Activated CD4-positive, alpha-beta memory T cell treated with anti-CD3 and anti-CD28 coated beads for 36 hours (primary cell): ENCODE results near the gene SSU72. TPM values are rescaled to one million over a fixed set of nuclear protein-coding genes. Genes with fewer than 3 reads are reported as not detected.
"Not testable (repeated sequence)": the region's sequence is repeated elsewhere in the genome, so short reads cannot be mapped to it uniquely, and the experiment has no call there.

Experiments used
- CTCF ChIA-PET: fragments of 350-600 bp; sonication (Branson Sonifier 250); formaldehyde crosslinking; loops from one replicate; lab custom pipeline; 2021; ENCODE audit warnings: antibody characterized with exemption, inconsistent platforms; lab: Charles Lee
- POLR2A ChIA-PET: fragments of 350-600 bp; sonication (Branson Sonifier 250); formaldehyde crosslinking; loops from one replicate; lab custom pipeline; 2021; ENCODE audit warnings: antibody characterized with exemption; lab: Charles Lee
- DNase-seq: peaks from one replicate; pipeline ENCODE4 v3.0.0-alpha.2; 2020
- H3K27ac Mint-ChIP-seq: one replicate; pipeline ENCODE4 v1.8.0; 2021; ENCODE audit warnings: mixed read lengths
- H3K27me3 Mint-ChIP-seq: one replicate; pipeline ENCODE4 v1.8.0; 2021; ENCODE audit warnings: mixed read lengths
- H3K36me3 Mint-ChIP-seq: one replicate; pipeline ENCODE4 v1.8.0; 2021; ENCODE audit warnings: mixed read lengths
- H3K4me1 Mint-ChIP-seq: one replicate; pipeline ENCODE4 v1.8.0; 2021; ENCODE audit warnings: low read depth, mixed read lengths
- H3K4me3 Mint-ChIP-seq: one replicate; pipeline ENCODE4 v1.8.0; 2021; ENCODE audit warnings: mild to moderate bottlenecking, mixed read lengths
- H3K9me3 Mint-ChIP-seq: one replicate; pipeline ENCODE4 v1.8.0; 2021; ENCODE audit warnings: mixed read lengths
- intact Hi-C: fragments of 100-400 bp; cut with micrococcal nuclease; formaldehyde crosslinking; loops from one replicate; pipeline ENCODE4 v1.15.1; 2023
- total RNA-seq, 2 experiments: library from RNA; stranded (reverse); gene quantifications; one replicate each; pipeline ENCODE4 v1.2.3, GENCODE V29; 2021

SSU72 gene
- total RNA-seq, 2 experiments from 2014 or later = 106 to 107 TPM

DNA sequence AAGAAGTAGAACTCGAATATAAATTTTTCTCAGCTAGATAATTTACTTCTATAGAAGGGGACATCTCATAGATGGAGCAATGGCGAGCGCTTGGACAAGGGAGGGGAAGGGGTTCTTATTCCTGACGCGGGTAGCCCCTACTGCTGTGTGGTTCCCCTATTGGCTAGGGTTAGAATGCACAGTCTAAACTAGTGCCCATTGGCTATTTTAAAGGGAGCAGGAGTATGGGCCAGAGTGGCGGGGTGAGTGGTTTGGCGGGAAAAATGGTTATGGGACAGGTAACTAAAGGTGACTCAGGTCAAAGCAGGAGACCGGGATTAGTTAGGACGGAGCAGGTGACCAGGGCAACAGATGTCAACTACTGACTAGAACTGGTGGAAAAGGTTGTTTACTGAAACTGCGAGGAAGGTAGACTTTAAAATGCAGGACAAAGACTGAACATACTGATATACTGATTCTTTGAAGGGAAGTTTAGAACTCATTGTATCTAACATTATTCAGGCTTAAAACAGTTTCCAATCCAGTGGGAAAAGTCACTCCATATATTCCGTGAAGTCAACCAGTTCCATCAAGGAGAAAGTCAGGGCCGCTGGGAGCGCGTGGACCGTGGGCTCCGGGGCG is 63.6 kb downstream of the SSU72 start:
- CTCF ChIA-PET = interaction anchor here (0.7 kb wide), 1 partner anchor 103 kb away, joined by 3 read pairs; no protein-coding TSS in a partner anchor
- Mint-ChIP-seq H3K27me3 (no peaks in the 10 kb centered on the region), H3K9me3 (no peaks in the 10 kb centered on the region), H3K4me3 (peak overlapping the region; percentile 84), H3K36me3 (peaks cover 3% of the 10 kb centered on the region), H3K27ac (peak overlapping the region; percentile 86), H3K4me1 (peaks cover 13% of the 10 kb centered on the region)
- peak; percentile 44 for DNase-seq
- POLR2A ChIA-PET = interaction anchor here (0.8 to 1.0 kb wide), 2 partner anchors 104 to 112 kb away, joined by 3 to 4 read pairs; partner anchors contain the start of genes CCNL2 and MIB2
- intact Hi-C loops = loop anchor here (2.0 kb wide), 1 partner anchor 40 kb away; the partner anchor contains the start of gene ATAD3B

DNA sequence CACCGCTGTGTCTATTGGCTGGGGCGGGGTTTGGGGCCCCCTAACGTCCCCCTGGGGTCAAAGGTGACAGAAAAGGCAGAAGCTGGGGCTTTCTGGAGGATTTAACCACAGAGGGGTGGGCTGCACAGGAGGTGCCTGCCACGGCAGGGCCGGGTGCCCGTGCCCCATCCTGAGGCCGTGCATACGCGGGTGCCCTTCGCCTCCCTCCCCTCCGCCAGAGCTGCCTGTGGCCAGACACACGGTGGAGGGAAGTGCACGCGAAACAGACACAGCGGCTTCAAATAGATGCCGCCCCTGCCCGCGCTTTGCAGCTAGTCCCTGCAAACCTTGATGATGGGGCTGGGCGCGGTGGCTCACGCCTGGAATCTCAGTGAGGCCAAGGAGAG is 65.2 kb downstream of the SSU72 start:
- intact Hi-C loops = loop anchor here (10.0 kb wide), 1 partner anchor 105 kb away; the partner anchor contains the start of gene MRPL20
- H3K4me3 Mint-ChIP-seq = not testable (repeated sequence)

DNA sequence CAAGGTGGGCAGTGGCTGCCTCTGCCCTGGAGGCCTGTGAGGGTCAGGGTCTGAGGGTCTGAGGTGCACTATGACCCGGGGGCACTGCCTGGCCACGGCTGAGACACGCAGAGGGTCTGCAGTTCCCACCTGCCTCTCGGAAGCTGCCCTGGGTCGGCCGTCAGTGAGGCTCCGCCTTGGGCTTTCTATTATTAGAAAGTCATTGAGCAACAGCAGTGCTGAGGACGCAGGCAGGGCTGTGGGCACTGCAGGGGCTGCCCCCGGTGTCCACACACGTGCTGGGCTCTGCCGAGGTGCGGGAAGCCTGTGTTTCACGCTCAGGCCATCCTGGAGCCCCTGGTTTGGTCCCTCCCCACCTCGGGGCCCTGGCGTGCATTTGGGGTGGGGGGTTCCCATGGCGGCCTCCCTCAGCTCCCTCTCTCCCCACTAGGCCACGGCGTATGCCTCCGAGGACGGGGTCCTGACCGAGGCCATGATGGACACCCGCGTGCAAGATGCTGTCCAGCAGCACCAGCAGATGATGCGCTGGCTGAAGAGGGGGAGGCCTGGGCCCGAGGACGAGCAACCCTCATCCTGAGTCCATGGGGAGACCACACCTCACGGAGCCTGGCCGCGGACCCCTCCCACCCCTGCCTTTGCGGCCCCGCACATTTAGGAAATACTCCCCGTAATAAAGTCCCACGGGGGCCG is 65.7 kb downstream of the SSU72 start:
- H3K4me3 Mint-ChIP-seq, DNase-seq, POLR2A ChIA-PET, H3K9me3 Mint-ChIP-seq, CTCF ChIA-PET, H3K27ac Mint-ChIP-seq, H3K27me3 Mint-ChIP-seq, H3K36me3 Mint-ChIP-seq: not testable (repeated sequence)
- intact Hi-C loops = loop anchor here (10.0 kb wide), 1 partner anchor 104 kb away; the partner anchor contains the start of gene MRPL20
- H3K4me1 Mint-ChIP-seq = peaks cover 21% of the 10 kb centered on the region

More for the DNA sequence above, 65.2 kb downstream of the SSU72 start:
- H3K9me3 Mint-ChIP-seq, DNase-seq, H3K27me3 Mint-ChIP-seq, H3K27ac Mint-ChIP-seq, H3K36me3 Mint-ChIP-seq, POLR2A ChIA-PET, CTCF ChIA-PET: not testable (repeated sequence)
- H3K4me1 Mint-ChIP-seq = peaks cover 21% of the 10 kb centered on the region

DNA sequence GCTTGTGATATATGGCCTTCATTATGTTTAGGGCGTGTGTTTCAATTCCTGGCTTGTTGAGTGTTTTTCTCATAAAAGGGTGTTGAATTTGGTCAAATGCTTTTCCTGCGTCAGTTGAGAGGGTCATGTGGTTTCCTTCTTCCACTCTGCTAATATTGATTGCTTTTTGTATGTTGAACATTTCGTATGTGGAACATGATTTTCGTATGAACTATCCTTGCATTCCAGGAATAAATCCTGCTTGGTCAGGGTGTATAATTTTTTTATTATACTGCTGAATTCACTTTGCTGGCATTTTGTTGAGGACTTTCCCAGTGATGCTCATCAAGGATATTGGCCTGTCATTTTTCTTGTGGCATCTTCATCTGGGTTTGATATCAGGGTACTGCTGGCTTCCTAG is 67.4 kb downstream of the SSU72 start:
- ChIA-PET CTCF (no interaction called here), POLR2A (no interaction called here)
- Mint-ChIP-seq H3K27me3 (no peaks in the 10 kb centered on the region), H3K4me3 (no peak overlapping the region), H3K4me1 (peaks cover 18% of the 10 kb centered on the region), H3K27ac (no peak overlapping the region), H3K9me3 (no peaks in the 10 kb centered on the region), H3K36me3 (no peaks in the 10 kb centered on the region)
- no peak for DNase-seq
- intact Hi-C loops = loop anchor here (10.0 kb wide), 1 partner anchor 103 kb away; the partner anchor contains the start of gene MRPL20

DNA sequence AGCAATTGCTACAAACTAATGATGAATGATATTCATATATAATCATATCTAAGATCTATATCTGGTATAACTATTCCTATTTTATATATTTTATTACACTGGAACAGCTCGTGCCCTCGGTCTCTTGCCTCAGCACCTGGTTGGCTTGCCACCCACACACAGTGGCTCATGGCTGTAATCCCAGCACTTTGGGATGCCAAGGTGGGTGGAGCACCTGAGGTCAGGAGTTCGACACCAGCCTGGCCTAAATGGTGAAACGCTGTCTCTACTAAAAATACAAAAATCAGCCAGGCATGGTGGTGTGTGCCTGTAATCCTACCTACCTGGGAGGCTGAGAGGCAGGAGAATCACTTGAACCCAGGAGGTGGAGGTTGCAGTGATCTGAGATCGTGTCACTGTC is 68.9 kb downstream of the SSU72 start:
- not testable (repeated sequence) for DNase-seq, H3K36me3 Mint-ChIP-seq, H3K27me3 Mint-ChIP-seq, H3K9me3 Mint-ChIP-seq
- Mint-ChIP-seq H3K4me1 (peaks cover 14% of the 10 kb centered on the region), H3K27ac (peak overlapping the region; percentile 91), H3K4me3 (peak overlapping the region; percentile 52)
- POLR2A ChIA-PET = interaction anchor here (1.9 kb wide), 1 partner anchor 98 kb away, joined by 7 read pairs; no protein-coding TSS in a partner anchor
- CTCF ChIA-PET = interaction anchor here (1.9 to 2.1 kb wide), 2 partner anchors 65 to 72 kb away, joined by 5 to 8 read pairs; no protein-coding TSS in a partner anchor
- intact Hi-C loops = loop anchor here (10.0 kb wide), 1 partner anchor 101 kb away; the partner anchor contains the start of gene MRPL20

DNA sequence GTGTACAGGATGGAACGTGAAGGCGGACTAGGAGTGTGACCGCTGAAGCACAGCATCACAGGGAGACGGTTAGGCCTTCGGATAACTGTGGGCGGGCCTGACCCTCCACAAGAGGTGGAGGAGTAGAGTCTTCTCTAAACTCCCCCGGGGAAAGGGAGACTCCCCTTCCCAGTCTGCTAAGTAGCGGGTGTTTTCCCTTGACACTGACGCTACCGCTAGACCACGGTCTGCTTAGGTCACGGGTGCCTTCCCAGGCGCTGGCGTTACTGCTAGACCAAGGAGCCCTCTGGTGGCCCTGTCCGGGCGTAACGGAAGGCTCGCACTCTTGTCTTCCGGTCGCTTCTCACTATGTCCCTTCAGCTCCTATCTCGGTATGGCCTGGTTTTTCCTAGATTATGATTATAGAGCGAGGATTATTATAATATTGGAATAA is 69.3 kb downstream of the SSU72 start:
- peak; percentile 64 for DNase-seq
- H3K36me3 Mint-ChIP-seq, H3K9me3 Mint-ChIP-seq, H3K27me3 Mint-ChIP-seq: not testable (repeated sequence)
- ChIA-PET POLR2A (interaction anchor here (1.9 kb wide), 1 partner anchor 97 kb away, joined by 7 read pairs; no protein-coding TSS in a partner anchor), CTCF (interaction anchor here (1.2 to 2.1 kb wide), 5 partner anchors 64 to 134 kb away, joined by 3 to 13 read pairs (median 8); partner anchors contain the start of gene CCNL2)
- Mint-ChIP-seq H3K27ac (peak overlapping the region; percentile 91), H3K4me1 (peaks cover 12% of the 10 kb centered on the region), H3K4me3 (peak overlapping the region; percentile 69)
- intact Hi-C loops = loop anchor here (10.0 kb wide), 1 partner anchor 101 kb away; the partner anchor contains the start of gene MRPL20

DNA sequence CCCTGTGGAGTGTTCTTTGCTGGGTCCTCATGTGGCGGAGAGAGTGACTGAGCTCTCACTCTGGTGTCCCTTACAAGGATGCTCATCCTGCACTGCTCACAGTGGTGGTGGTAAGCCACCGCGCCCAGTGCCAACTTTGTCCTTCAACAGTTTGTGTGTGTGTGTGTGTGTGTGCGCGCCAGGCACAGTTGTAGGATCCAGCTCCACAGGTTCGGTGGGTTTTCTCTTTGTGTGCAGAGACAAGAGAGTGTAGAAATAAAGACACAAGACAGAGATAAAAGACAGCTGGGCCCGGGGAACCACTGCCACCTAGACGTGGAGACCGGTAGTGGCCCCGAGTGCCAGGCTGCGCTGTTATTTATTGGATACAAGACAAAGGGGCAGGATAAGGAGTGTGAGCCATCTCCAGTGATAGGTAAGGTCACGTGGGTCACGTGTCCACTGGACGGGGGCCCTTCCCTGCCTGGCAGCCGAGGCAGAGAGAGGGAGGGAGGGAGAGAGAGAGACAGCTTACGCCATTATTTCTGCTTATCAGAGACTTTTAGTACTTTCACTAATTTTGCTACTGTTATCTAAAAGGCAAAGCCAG is 69.8 kb downstream of the SSU72 start:
- not testable (repeated sequence) for H3K27me3 Mint-ChIP-seq, H3K9me3 Mint-ChIP-seq, H3K36me3 Mint-ChIP-seq
- POLR2A ChIA-PET = interaction anchor here (1.9 kb wide), 1 partner anchor 97 kb away, joined by 7 read pairs; no protein-coding TSS in a partner anchor
- intact Hi-C loops = loop anchor here (10.0 kb wide), 1 partner anchor 100 kb away; the partner anchor contains the start of gene MRPL20
- peak overlapping the region; percentile 69 for H3K4me3 Mint-ChIP-seq
- H3K27ac Mint-ChIP-seq = peak overlapping the region; percentile 91
- CTCF ChIA-PET = interaction anchor here (0.6 to 2.1 kb wide), 7 partner anchors 17 to 133 kb away, joined by 3 to 13 read pairs (median 5); partner anchors contain the start of gene CCNL2
- DNase-seq = peak; percentile 91
- peaks cover 12% of the 10 kb centered on the region for H3K4me1 Mint-ChIP-seq

DNA sequence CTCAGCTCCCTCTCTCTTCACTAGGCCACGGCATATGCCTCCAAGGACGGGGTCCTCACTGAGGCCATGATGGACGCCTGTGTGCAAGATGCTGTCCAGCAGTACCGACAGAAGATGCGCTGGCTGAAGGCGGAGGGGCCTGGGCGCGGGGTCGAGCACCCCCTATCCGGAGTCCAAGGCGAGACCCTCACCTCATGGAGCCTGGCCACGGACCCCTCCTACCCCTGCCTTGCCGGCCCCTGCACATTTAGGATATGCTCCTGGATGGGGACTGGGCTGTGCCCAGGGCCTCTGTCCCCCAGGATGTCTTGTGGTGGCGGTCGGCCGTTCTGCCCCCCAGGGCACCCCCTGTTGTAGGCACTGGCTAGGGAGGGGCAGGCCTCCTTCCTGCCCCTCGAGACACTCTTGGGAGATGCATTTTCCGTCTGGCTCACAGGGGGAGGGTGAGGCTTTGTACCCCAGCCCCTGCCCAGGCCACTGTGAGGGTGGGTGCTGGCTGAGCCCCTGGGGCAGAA is 79.1 kb downstream of the SSU72 start:
- H3K27me3 Mint-ChIP-seq, intact Hi-C loops: not testable (repeated sequence)

DNA sequence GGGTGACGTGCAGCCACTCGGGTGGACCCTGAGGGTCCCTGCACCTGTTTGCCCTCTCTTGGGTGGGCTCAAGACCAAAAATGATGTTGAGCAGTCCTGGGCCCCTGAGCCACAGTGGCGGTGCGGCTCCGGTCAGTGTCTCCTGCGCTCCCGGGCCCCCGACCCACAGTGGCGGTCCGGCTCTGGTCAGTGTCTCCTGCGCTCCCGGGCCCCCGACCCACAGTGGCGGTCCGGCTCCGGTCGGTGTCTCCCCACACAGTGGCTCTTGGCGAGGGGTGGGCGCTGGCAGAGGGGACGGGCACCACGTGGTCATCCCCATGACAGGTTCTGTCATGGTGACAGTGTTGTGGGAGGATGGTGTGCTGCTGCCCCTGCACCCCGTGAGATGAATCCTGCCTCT is 80.4 kb downstream of the SSU72 start:
- H3K4me3 Mint-ChIP-seq, DNase-seq, POLR2A ChIA-PET, intact Hi-C loops, H3K27ac Mint-ChIP-seq, H3K4me1 Mint-ChIP-seq, CTCF ChIA-PET, H3K27me3 Mint-ChIP-seq: not testable (repeated sequence)
- H3K36me3 Mint-ChIP-seq = peaks cover 45% of the 10 kb centered on the region
- H3K9me3 Mint-ChIP-seq = peaks cover 17% of the 10 kb centered on the region

More for the DNA sequence above, 79.1 kb downstream of the SSU72 start:
- peaks cover 17% of the 10 kb centered on the region for H3K9me3 Mint-ChIP-seq
- H3K27ac Mint-ChIP-seq, H3K4me3 Mint-ChIP-seq, H3K4me1 Mint-ChIP-seq, DNase-seq, POLR2A ChIA-PET, CTCF ChIA-PET: not testable (repeated sequence)
- H3K36me3 Mint-ChIP-seq = peaks cover 35% of the 10 kb centered on the region
